HepG2 (cell line): ENCODE data around the gene GATA3.

Experiments used
- AGO1 ChIP-seq: fragments of 200-400 bp; formaldehyde crosslinking; IDR thresholded peaks from 2 replicates; pipeline ENCODE4 v1.6.1; 2017; ENCODE audit warnings: mild to moderate bottlenecking, low read depth, low read length, moderate library complexity; ENCODE audit not compliant: poor library complexity, severe bottlenecking
- ARNTL ChIP-seq: sonication (generic); formaldehyde crosslinking; IDR thresholded peaks from 2 replicates; pipeline ENCODE4 v1.4.0; 2020; ENCODE audit warnings: mild to moderate bottlenecking, missing genetic modification reagents
- BCL3 ChIP-seq: sonication (generic); formaldehyde crosslinking; IDR thresholded peaks from 2 replicates; pipeline ENCODE4 v1.5.1; 2020; ENCODE audit warnings: mild to moderate bottlenecking, missing genetic modification reagents, moderate library complexity
- CREB1 ChIP-seq, 2 experiments: fragments of 450-650 bp in 1 of 2; IDR thresholded peaks; 2 replicates each; pipeline ENCODE4 v1.6.1; 2016 to 2017; ENCODE audit warnings: control low read depth in 1 of 2, mild to moderate bottlenecking in 1 of 2, missing compliant biosample characterization in 1 of 2, missing genetic modification characterization in 1 of 2
- MXD4 ChIP-seq: IDR thresholded peaks from 2 replicates; pipeline ENCODE4 v1.6.1; 2016; ENCODE audit warnings: mild to moderate bottlenecking, missing biosample characterization, missing genetic modification reagents
- MXI1 ChIP-seq: IDR thresholded peaks from 3 replicates; pipeline ENCODE4 v1.6.1; 2012; ENCODE audit warnings: low read depth, low read length, inconsistent platforms, borderline replicate concordance
- SIN3A ChIP-seq: IDR thresholded peaks from 2 replicates; pipeline ENCODE4 v1.6.1; 2011; ENCODE audit warnings: low read depth, mild to moderate bottlenecking, control low read depth, low read length, borderline replicate concordance
- ZNF34 ChIP-seq: sonication (generic); formaldehyde crosslinking; IDR thresholded peaks from 2 replicates; pipeline ENCODE4 v1.4.0; 2020; ENCODE audit warnings: mild to moderate bottlenecking, missing genetic modification reagents, borderline replicate concordance
- TF ChIP-seq, protein P1 (sequence below): sonication (generic); formaldehyde crosslinking; IDR thresholded peaks from 2 replicates; pipeline ENCODE4 v1.5.0; 2020; ENCODE audit warnings: mild to moderate bottlenecking, missing genetic modification reagents, moderate library complexity

GRCh38 chr10:8053446-8054243 is 843 bp upstream of the GATA3 start:
- TF ChIP-seq ZNF34 (CRISPR knock-in tag) = no peak
- TF ChIP-seq CREB1 (IDR thresholded peaks at IDR 0.05) = no peak
- TF ChIP-seq CREB1 (CRISPR knock-in tag; IDR thresholded peaks at IDR 0.05) = no peak
- no peak for TF ChIP-seq MXD4
- TF ChIP-seq ARNTL (CRISPR knock-in tag) = no peak
- TF ChIP-seq, protein P1, sequence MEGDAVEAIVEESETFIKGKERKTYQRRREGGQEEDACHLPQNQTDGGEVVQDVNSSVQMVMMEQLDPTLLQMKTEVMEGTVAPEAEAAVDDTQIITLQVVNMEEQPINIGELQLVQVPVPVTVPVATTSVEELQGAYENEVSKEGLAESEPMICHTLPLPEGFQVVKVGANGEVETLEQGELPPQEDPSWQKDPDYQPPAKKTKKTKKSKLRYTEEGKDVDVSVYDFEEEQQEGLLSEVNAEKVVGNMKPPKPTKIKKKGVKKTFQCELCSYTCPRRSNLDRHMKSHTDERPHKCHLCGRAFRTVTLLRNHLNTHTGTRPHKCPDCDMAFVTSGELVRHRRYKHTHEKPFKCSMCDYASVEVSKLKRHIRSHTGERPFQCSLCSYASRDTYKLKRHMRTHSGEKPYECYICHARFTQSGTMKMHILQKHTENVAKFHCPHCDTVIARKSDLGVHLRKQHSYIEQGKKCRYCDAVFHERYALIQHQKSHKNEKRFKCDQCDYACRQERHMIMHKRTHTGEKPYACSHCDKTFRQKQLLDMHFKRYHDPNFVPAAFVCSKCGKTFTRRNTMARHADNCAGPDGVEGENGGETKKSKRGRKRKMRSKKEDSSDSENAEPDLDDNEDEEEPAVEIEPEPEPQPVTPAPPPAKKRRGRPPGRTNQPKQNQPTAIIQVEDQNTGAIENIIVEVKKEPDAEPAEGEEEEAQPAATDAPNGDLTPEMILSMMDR (CRISPR knock-in tag) = 0 out of 2 replicates have a peak, but pooled peaks have one; percentile 28
- no peak for TF ChIP-seq SIN3A
- no peak for TF ChIP-seq BCL3
- TF ChIP-seq AGO1 = no peak
- no peak for TF ChIP-seq MXI1
